HG03571 (cell line): Measurements from ENCODE around the gene EPHA8.

ENCODE experiments used
- ATAC-seq: cut with Tn5 transposase; IDR thresholded peaks from one replicate; pipeline ENCODE4 v1.9.1; 2021; ENCODE audit not compliant: unreplicated experiment

EPHA8 gene

GRCh38 chr1:22535399-22535798 lies 27.9 kb upstream of the EPHA8 start:
- ATAC-seq: no peak

DNA sequence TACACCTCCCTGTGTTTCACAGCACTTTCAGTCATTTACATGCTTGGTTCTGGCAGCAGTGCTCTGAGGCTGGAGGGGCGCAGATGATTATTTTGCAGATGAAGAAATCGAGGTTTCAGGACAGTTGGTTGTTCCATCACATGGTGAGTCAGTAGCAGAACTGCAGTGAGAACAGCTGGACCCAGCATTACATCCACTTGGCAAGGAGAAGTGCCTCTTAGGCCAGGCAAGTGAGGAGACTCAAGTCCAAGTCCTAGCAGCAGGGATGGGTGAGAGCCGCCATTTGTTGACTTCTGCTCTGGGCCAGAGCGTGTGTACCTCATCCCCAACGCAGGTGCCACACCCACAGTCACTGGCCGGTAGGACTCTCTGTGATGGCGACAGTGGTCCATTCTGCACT lies 26.8 kb upstream of the EPHA8 start:
- ATAC-seq: no peak

DNA sequence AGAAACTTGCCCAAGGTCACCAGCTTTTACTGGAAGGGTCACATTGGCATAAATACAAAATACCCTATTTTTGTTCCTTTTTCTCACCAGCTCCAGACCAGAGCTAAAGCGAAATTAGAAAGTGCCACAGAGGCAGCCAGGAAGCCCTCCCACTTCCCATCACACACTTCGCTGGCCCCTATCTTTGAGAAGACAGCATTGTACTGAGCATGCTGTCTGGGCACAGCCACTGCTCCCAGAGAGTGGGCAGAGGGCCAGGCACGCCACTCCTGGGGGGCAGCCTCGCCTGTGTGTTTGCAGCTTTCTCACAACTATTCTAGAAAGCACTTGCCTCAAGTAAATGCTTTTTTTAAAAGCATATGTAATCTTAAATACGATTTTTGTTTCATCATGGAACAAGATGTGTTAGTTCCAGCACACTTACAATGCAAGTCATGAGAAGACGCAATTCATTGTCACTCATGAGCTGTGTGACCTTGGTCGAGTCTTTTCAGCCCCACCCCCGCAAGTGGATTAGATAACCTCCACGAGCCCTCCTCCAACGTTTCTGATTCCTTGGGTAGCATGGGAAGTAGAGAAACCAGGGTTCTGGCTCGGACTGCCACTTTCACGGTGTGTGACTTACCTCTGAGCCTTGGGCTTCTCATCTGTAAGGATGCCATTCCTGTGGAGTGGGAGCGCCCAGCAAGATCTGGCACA lies 25.7 kb upstream of the EPHA8 start:
- no peak for ATAC-seq

- no peak for ATAC-seq
These were observed 23.7 kb upstream of the EPHA8 start for GRCh38 chr1:22539510-22540118.

DNA sequence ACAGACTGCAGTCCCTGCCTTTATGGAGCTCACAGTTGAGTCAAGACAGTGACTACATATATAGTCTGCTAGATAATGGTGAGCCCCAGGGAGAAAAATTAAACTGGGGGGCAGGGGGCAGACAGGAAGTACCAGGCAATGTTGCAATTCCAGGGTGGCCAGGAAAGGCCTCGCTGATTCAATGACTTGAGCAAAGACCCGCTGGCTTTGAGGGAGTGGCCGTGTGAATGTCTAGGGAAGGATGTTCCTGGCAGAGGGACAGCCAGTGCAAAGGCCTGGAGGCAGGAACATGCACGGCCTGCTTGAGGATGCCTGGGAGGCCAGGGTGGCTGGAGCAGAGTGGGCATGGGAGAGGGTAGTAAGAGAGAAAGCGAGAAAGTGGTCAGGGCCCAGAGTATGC lies 23.0 kb upstream of the EPHA8 start:
- no peak for ATAC-seq

DNA sequence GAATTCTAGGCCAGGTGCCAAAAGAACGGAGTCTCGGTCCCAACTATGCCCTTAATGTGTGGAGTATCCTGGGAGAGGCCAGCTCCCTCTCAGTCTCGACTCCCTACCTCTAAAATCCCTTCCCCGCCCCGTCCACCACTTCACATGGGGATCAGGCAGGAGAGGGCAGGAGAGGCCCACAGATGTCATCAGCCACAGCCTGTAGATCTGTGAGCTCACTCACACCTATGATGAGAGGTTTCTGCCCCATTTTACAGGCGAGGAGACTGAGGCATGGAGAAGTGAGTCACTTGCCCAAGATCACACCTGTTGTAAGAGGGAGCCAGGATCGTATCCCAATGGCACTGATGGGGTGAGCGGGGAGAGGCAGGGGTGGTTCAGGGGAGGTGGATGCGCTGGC lies 20.4 kb upstream of the EPHA8 start:
- ATAC-seq: no peak

DNA sequence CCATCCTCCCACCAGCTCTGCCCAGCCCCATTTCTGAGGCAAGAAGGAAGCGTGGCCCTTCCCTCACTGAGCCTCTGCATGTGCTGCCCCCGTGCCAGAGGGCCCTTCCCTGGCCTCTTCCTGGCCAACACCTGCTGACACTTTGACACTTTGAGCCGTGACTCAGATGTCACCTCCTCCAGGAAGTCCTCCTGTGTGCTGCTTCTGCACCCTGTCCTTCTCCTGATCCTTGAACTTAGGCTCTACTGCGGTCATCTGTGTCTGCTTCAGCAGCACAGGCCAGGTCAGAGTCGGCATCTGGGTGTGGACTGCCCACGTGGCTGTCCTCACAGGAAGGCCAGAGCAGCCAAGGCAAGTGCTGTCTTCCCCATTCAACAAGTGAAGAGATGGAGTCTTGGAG lies 19.6 kb upstream of the EPHA8 start:
- ATAC-seq: no peak

GRCh38 chr1:22544606-22545005 lies 18.7 kb upstream of the EPHA8 start:
- ATAC-seq: no peak

GRCh38 chr1:22545141-22545540 lies 18.1 kb upstream of the EPHA8 start:
- ATAC-seq: no peak

- no peak for ATAC-seq
These were observed 16.0 kb upstream of the EPHA8 start for GRCh38 chr1:22547186-22547817.

DNA sequence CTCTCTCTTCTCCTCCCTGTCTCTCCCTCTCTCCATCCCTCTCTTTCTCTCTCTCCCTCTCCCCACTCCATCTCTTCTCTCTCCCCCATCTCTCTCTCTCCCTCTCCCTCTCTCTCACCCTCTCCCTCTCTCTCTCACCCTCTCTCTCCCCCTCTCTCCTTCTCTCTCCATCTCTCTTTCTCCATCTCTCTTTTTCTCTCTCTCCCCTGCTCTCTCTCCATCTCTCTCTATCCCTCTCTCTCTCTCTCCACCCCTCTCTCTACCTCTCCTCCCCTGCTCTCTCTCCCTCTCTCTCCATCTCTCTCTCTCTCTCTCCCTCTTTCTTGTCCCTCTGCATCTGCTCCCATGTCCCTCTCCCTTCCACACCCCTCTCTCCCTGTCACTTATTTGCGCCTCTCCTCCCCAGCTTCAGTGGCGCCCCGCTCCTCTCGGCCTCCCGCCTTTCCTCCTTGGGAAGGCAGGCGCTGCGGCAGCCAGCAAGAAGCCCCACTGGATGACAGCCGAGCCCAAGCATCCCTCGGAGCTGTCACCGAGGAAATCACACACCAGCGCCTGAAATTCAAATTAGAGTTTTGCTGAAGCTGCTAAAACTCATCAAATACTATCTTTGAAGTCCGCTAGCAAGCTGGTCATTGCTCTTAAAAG lies 15.3 kb upstream of the EPHA8 start:
- no peak for ATAC-seq

- no peak for ATAC-seq
These were observed 13.3 kb upstream of the EPHA8 start for GRCh38 chr1:22550021-22550420.

- no peak for ATAC-seq
These were observed 11.7 kb upstream of the EPHA8 start for GRCh38 chr1:22551591-22551990.

DNA sequence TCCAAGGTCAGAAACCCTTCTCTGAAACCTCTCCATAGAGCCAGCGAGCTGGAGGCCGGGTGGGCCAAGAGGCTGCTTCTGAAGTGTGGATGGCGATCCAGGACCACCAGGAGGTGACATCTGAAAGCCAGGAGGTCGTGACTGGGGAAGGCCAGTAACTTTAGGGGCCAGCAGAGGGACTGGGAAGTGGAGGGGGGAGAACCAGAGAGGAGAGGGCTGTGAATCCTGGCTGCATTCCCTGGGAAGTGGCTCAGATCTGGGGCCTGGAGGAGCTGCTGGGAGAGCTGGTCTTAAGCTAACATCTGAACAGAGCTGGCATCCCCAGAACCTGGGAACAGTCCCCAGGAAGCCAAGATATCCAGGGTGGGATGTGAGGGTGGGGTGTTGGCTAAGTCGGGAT lies 11.3 kb upstream of the EPHA8 start:
- no peak for ATAC-seq

GRCh38 chr1:22553104-22553880 lies 10.0 kb upstream of the EPHA8 start:
- no peak for ATAC-seq

DNA sequence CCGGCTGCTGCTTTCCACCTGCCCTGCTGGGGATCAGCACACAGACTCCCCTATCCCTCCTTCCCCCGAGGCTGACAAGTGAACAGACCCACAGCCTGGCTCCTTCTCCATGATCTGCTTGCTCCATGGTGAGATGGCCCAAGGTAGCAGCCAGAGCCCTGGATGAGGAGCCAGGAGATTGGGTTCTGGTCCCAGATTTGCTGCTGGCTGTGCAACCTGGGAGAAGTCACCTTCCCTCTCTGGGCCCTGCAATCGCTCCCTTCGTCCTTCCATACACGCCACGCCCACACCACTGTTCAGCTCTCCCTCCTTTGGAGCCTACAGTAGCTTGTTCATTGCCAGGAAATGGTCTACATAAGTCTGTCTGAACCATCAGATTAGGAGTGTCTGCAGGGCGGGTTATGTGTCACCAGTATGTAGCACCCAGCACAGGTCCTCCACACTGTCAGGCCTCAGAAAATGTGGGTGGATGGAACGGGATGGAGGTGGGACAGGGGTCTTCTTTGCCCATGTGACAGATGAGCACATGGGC lies 9.2 kb upstream of the EPHA8 start:
- ATAC-seq: no peak

GRCh38 chr1:22555371-22555656 lies 8.0 kb upstream of the EPHA8 start:
- no peak for ATAC-seq

DNA sequence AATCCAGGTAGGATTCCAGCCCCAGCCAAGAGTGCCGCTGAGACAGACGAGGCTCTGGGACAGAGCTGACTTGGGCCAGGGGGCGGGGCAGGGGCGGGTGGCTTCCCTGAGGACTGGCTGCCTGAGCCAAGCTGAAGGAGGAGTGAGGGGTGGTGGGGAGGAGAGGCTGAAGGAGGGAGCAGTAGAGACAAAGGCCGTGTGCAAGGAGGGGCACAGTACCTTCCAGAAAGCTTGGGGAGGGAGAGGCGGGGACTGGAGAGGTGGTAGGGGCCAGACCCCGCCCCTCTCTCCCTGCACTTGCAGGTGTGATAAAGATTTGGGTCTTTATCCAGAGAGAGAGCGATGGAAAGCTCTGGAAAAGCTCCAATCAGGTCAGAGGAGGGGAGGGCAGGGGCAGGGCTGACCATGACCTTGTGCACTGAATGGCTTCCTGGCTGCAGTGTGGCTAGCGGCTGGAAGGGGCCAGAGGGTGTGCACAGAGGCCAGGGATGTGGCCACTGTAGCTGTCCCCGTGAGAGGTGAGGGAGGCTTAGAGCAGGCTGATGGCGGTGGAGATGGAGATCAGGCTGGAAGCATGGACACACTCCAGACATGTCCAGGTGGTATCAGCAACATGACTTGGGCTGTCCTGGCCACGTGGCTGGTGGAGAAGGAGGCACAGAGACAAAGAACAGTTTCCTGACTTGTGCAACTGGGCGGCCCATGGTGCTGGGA lies 6.7 kb upstream of the EPHA8 start:
- no peak for ATAC-seq

DNA sequence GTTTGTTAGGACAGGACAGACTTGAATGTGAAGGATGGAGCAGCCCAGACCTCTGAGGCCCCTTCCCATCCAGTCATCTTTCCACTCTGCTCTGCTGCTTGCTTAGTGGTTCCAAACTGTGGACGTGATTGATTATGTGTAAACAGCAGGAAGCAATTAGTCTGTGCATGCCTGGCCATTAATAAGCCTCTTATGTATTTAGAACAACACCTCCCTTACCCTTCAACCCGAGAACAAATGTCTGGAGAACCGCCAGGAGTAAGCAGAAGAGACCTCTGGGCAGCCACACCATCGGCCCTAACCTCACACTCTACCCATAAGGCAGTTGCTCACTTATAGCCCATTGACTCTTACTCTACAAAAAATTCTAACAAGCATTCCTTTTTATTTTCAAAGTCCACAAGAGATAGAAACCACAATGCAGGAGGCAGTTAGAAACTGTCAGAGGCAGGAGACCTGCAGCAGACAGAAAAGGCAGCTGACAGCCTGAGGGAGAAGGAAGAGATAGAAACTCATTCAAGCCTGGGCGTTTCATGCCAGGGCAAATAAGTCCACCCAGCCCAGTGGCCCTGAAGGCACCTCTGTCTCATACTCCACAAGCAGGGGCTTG lies 5.8 kb upstream of the EPHA8 start:
- ATAC-seq: no peak
